DND-41 (cell line): Measurements from ENCODE around the gene TULP4.

Experiments
- ATAC-seq: fragments of 200-7000 bp; cut with Tn5 transposase; 3 replicates; pipeline ENCODE4 v1.9.1; 2021; ENCODE audit warnings: low read depth; ENCODE audit not compliant: insufficient read depth
- DNase-seq: peaks from one replicate; pipeline ENCODE4 v3.0.0-alpha.2; 2020
- H2AFZ ChIP-seq: 2 replicates; pipeline ENCODE4 v1.6.0; 2012; ENCODE audit warnings: low read depth, low read length
- H3K27ac ChIP-seq: 2 replicates; pipeline ENCODE4 v1.5.1; 2012; ENCODE audit warnings: low read length, inconsistent platforms
- H3K27me3 ChIP-seq: fragments of 200-600 bp; sonication (generic); 2 replicates; pipeline ENCODE4 v1.6.0; 2012; ENCODE audit warnings: low read length, mild to moderate bottlenecking, inconsistent platforms; ENCODE audit not compliant: insufficient read depth, poor library complexity
- H3K36me3 ChIP-seq: 2 replicates; pipeline ENCODE4 v1.5.1; 2012; ENCODE audit warnings: low read length, inconsistent platforms; ENCODE audit not compliant: insufficient read depth
- H3K4me1 ChIP-seq: 2 replicates; pipeline ENCODE4 v1.5.1; 2012; ENCODE audit warnings: mild to moderate bottlenecking, low read length; ENCODE audit not compliant: insufficient read depth
- H3K4me2 ChIP-seq: 2 replicates; pipeline ENCODE4 v1.6.0; 2012; ENCODE audit warnings: mild to moderate bottlenecking, moderate library complexity, low read length, inconsistent platforms; ENCODE audit not compliant: insufficient read depth
- H3K4me3 ChIP-seq, 2 experiments: fragments of 200-600 bp in 1 of 2; shearing (Covaris generic) in 1 of 2; 2 replicates each; pipeline ENCODE4 v1.5.1; 2012 to 2016; ENCODE audit warnings: inconsistent platforms in 2 of 2, low read length in 2 of 2, mild to moderate bottlenecking in 2 of 2, low read depth in 1 of 2, moderate library complexity in 1 of 2
- H3K79me2 ChIP-seq: 2 replicates; pipeline ENCODE4 v1.6.0; 2012; ENCODE audit warnings: low read length, inconsistent platforms; ENCODE audit not compliant: insufficient read depth
- H3K9ac ChIP-seq: 2 replicates; pipeline ENCODE4 v1.6.0; 2012; ENCODE audit warnings: low read depth, mild to moderate bottlenecking, inconsistent platforms, low read length, moderate library complexity
- H3K9me3 ChIP-seq: 2 replicates; pipeline ENCODE4 v1.5.1; 2012; ENCODE audit warnings: low read length, moderate library complexity, mild to moderate bottlenecking, inconsistent platforms; ENCODE audit not compliant: insufficient read depth, severe bottlenecking
- H4K20me1 ChIP-seq: 2 replicates; pipeline ENCODE4 v1.6.0; 2012; ENCODE audit warnings: low read length; ENCODE audit not compliant: insufficient read depth
- CTCF ChIP-seq: IDR thresholded peaks from 2 replicates; pipeline ENCODE4 v1.5.1; 2012; ENCODE audit warnings: borderline replicate concordance, low read length, moderate library complexity, mild to moderate bottlenecking; ENCODE audit not compliant: poor library complexity, severe bottlenecking; ENCODE audit errors: extremely low read depth
- EZH2 ChIP-seq: IDR thresholded peaks from 3 replicates; pipeline ENCODE4 v1.6.1; 2012; ENCODE audit warnings: borderline replicate concordance, low read depth, mild to moderate bottlenecking, moderate library complexity, low read length, inconsistent platforms; ENCODE audit not compliant: severe bottlenecking

TULP4 gene

GRCh38 chr6:158503846-158504245 lies 191.6 kb downstream of the TULP4 start:
- H3K9ac ChIP-seq: no peak overlapping the region
- no peaks in the 10 kb centered on the region for H3K79me2 ChIP-seq
- no peak for DNase-seq
- no peak overlapping the region for H3K4me3 ChIP-seq
- H3K4me2 ChIP-seq: no peak overlapping the region
- H4K20me1 ChIP-seq: no peaks in the 10 kb centered on the region
- no peak for TF ChIP-seq EZH2
- TF ChIP-seq CTCF: no peak
- no peak overlapping the region for H3K27ac ChIP-seq
- H3K36me3 ChIP-seq: peaks cover 52% of the 10 kb centered on the region
- ATAC-seq: no peak
- no peaks in the 10 kb centered on the region for H3K9me3 ChIP-seq
- no peaks in the 10 kb centered on the region for H3K4me1 ChIP-seq
- H2AFZ ChIP-seq: no peak overlapping the region
- H3K27me3 ChIP-seq: no peaks in the 10 kb centered on the region

- TF ChIP-seq EZH2: no peak
- TF ChIP-seq CTCF: no peak
- no peaks in the 10 kb centered on the region for H3K79me2 ChIP-seq
- no peak overlapping the region for H3K4me3 ChIP-seq
- DNase-seq (no peak), ATAC-seq (no peak)
- H3K4me2 ChIP-seq: no peak overlapping the region
- no peak overlapping the region for H3K27ac ChIP-seq
- no peaks in the 10 kb centered on the region for H4K20me1 ChIP-seq
- H3K36me3 ChIP-seq: peaks cover 44% of the 10 kb centered on the region
- no peak overlapping the region for H3K9ac ChIP-seq
- H3K4me1 ChIP-seq: no peaks in the 10 kb centered on the region
- no peak overlapping the region for H2AFZ ChIP-seq
- H3K9me3 ChIP-seq: no peaks in the 10 kb centered on the region
- no peaks in the 10 kb centered on the region for H3K27me3 ChIP-seq
Measured at GRCh38 chr6:158505194-158505593, 192.9 kb downstream of the TULP4 start.

GRCh38 chr6:158506601-158507000 lies 194.3 kb downstream of the TULP4 start:
- H3K79me2 ChIP-seq: no peaks in the 10 kb centered on the region
- H3K4me3 ChIP-seq: no peak overlapping the region
- peaks cover 33% of the 10 kb centered on the region for H3K36me3 ChIP-seq
- no peaks in the 10 kb centered on the region for H3K9me3 ChIP-seq
- H3K4me2 ChIP-seq: no peak overlapping the region
- H4K20me1 ChIP-seq: no peaks in the 10 kb centered on the region
- no peak for ATAC-seq
- no peak overlapping the region for H2AFZ ChIP-seq
- no peak for DNase-seq
- no peaks in the 10 kb centered on the region for H3K27me3 ChIP-seq
- H3K4me1 ChIP-seq: no peaks in the 10 kb centered on the region
- TF ChIP-seq EZH2: no peak
- TF ChIP-seq CTCF: peak; percentile 20
- no peak overlapping the region for H3K27ac ChIP-seq
- H3K9ac ChIP-seq: no peak overlapping the region

GRCh38 chr6:158507174-158507573 lies 194.9 kb downstream of the TULP4 start:
- H3K27me3 ChIP-seq: no peaks in the 10 kb centered on the region
- H3K9ac ChIP-seq: no peak overlapping the region
- H3K27ac ChIP-seq: no peak overlapping the region
- no peak overlapping the region for H3K4me3 ChIP-seq
- no peaks in the 10 kb centered on the region for H4K20me1 ChIP-seq
- H3K4me1 ChIP-seq: no peaks in the 10 kb centered on the region
- H2AFZ ChIP-seq: no peak overlapping the region
- peaks cover 28% of the 10 kb centered on the region for H3K36me3 ChIP-seq
- no peaks in the 10 kb centered on the region for H3K9me3 ChIP-seq
- no peaks in the 10 kb centered on the region for H3K79me2 ChIP-seq
- H3K4me2 ChIP-seq: no peak overlapping the region
- ATAC-seq (no peak), DNase-seq (no peak)
- TF ChIP-seq CTCF (no peak), EZH2 (no peak)
